Tibial artery (tissue), 4 donors: ENCODE results near the gene SNCA.

ENCODE experiments used
- DNase-seq, 2 donors: peaks; one replicate each; pipeline ENCODE4 v3.0.0-alpha.2; 2019
- H3K27ac ChIP-seq, 2 donors: fragments of 200-600 bp; sonication (generic) in 1 of 2; 1 replicate in 1 of 2; 2 replicates in 1 of 2; pipeline ENCODE4 v1.5.1; 2018 to 2019; ENCODE audit warnings: mild to moderate bottlenecking in 1 of 2
- H3K27me3 ChIP-seq, 2 donors: fragments of 200-600 bp; sonication (generic) in 1 of 2; one replicate each; pipeline versions ENCODE4 v1.5.1 to v1.6.0; 2016 to 2019
- H3K36me3 ChIP-seq, 3 donors: fragments of 200-600 bp; sonication (generic) in 2 of 3; one replicate each; pipeline ENCODE4 v1.5.1; 2016 to 2019; ENCODE audit warnings: mild to moderate bottlenecking in 2 of 3
- H3K4me1 ChIP-seq, 4 donors: fragments of 200-600 bp; sonication (generic) in 2 of 4; 1 replicate in 3 of 4; 2 replicates in 1 of 4; pipeline ENCODE4 v1.5.1; 2016 to 2019
- H3K4me3 ChIP-seq, 2 donors: fragments of 200-600 bp; sonication (generic) in 1 of 2; 1 replicate in 1 of 2; 2 replicates in 1 of 2; pipeline ENCODE4 v1.5.1; 2018 to 2019; ENCODE audit warnings: mild to moderate bottlenecking in 2 of 2
- H3K9me3 ChIP-seq, 3 donors: fragments of 200-600 bp; sonication (generic) in 1 of 3; one replicate each; pipeline ENCODE4 v1.5.1; 2016 to 2019
- CTCF ChIP-seq, 2 experiments: fragments of 200-600 bp in 1 of 2; fragments of 450-650 bp in 1 of 2; IDR thresholded peaks; one replicate each; pipeline ENCODE4 v1.5.1; 2017 to 2019; ENCODE audit warnings: antibody characterized with exemption in 2 of 2, mild to moderate bottlenecking in 1 of 2, moderate library complexity in 1 of 2
- intact Hi-C: fragments of 100-400 bp; cut with DNase I; formaldehyde crosslinking; loops from one replicate; pipeline ENCODE4 v1.15.0; 2023; ENCODE audit warnings: low total_unique reads

The SNCA gene

GRCh38 chr4:89720981-89721380, 116.0 kb downstream of the SNCA start:
- H3K27me3 ChIP-seq: no peaks in the 10 kb centered on the region
- no peak for DNase-seq
- TF ChIP-seq CTCF (IDR thresholded peaks at IDR 0.05): no peak
- no peaks in the 10 kb centered on the region for H3K4me1 ChIP-seq
- H3K36me3 ChIP-seq: no peaks in the 10 kb centered on the region
- no peaks in the 10 kb centered on the region for H3K9me3 ChIP-seq
- intact Hi-C loops: no loop called here
- H3K27ac ChIP-seq: no peak overlapping the region
- no peak overlapping the region for H3K4me3 ChIP-seq

- no peaks in the 10 kb centered on the region for H3K9me3 ChIP-seq
- no peak for TF ChIP-seq CTCF (IDR thresholded peaks at IDR 0.05)
- H3K4me3 ChIP-seq: no peak overlapping the region
- no peaks in the 10 kb centered on the region for H3K27me3 ChIP-seq
- H3K36me3 ChIP-seq: no peaks in the 10 kb centered on the region
- no peak for DNase-seq
- no peak overlapping the region for H3K27ac ChIP-seq
- no peaks in the 10 kb centered on the region for H3K4me1 ChIP-seq
- intact Hi-C loops: no loop called here
Observed at GRCh38 chr4:89719536-89720090, 117.3 kb downstream of the SNCA start.

DNA sequence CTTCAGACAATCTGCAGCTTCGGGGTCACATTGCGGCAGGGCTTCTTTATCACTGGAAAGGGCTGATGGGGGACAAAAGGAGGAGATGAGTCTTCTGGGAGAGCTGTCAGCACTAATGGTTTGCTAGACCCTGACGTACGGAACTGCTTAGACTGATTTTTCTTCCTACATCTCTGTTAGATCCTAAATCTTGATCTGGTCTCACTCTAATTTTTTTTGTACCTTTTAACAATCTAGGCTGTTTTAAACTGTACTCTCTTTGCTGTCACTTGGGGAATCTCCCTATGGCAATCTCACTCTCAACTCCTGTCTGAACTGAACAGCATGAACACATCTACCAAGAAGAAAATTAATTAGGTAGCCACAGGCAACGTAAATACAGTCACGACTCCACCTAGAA, 120.1 kb downstream of the SNCA start:
- no peaks in the 10 kb centered on the region for H3K9me3 ChIP-seq
- intact Hi-C loops: no loop called here
- no peaks in the 10 kb centered on the region for H3K36me3 ChIP-seq
- no peaks in the 10 kb centered on the region for H3K4me1 ChIP-seq
- TF ChIP-seq CTCF (IDR thresholded peaks at IDR 0.05): no peak
- no peak overlapping the region for H3K27ac ChIP-seq
- H3K27me3 ChIP-seq: no peaks in the 10 kb centered on the region
- H3K4me3 ChIP-seq: no peak overlapping the region
- no peak for DNase-seq

DNA sequence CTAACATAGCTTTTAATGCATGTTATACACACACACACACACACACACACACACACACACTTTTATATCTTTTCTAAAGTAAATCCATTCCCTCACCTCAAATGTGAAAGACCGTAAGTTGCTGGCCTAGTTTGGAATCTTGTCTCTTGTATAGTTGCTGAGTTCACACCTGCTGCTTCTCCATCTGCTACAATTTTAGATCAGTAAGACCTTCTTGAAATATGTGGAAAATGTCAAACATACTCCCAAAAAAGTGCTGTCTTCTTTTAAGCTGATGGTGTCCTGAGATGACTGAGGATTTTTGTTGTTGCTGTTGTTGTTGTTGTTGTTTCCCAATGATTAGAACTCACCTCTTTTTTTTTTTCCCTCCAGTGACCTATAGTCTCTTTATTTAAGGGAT, 121.3 kb downstream of the SNCA start:
- no peak overlapping the region for H3K27ac ChIP-seq
- H3K4me1 ChIP-seq: no peaks in the 10 kb centered on the region
- intact Hi-C loops: no loop called here
- H3K27me3 ChIP-seq: no peaks in the 10 kb centered on the region
- no peak overlapping the region for H3K4me3 ChIP-seq
- no peak for DNase-seq
- no peak for TF ChIP-seq CTCF (IDR thresholded peaks at IDR 0.05)
- H3K9me3 ChIP-seq: no peaks in the 10 kb centered on the region
- H3K36me3 ChIP-seq: no peaks in the 10 kb centered on the region

DNA sequence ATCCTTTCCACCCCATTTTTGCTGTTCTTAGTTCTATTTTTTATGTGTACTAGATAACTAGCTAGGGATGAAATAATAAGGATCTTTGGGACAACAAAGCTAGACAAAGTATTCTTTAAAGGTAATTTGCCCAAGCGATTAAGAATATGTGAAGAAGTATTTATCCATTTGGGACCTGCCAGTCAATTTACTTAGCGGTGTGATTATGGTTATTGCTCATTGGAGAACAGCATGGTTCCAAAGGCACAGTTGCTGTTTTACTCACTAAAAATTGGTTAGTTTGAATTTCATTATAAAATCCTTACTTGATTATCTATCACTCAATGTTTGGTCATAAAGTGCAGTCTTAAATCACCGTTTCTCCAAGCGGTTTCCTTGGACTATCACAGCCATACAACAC, 124.1 kb downstream of the SNCA start:
- H3K9me3 ChIP-seq: no peaks in the 10 kb centered on the region
- no peaks in the 10 kb centered on the region for H3K36me3 ChIP-seq
- no peak for TF ChIP-seq CTCF (IDR thresholded peaks at IDR 0.05)
- DNase-seq: no peak
- no peak overlapping the region for H3K4me3 ChIP-seq
- intact Hi-C loops: no loop called here
- no peaks in the 10 kb centered on the region for H3K4me1 ChIP-seq
- H3K27me3 ChIP-seq: no peaks in the 10 kb centered on the region
- no peak overlapping the region for H3K27ac ChIP-seq

DNA sequence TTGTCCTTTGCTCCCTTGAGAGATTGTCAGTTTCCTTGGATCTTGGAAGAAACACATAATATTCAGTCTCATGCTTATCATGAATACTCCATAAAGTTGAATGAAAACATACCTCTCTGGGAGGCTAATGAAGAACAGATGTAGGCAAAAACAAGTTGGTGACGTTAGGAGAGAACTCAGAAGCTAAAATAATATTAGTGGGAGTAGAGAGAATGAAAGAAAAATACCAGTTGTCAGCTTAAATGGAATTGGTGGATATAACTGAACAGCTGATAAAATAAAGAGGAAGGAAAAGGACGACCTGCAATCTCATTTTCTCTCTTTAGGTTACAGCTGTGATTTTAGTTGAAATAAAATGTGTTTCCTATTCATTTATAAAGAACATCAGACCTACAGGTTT, 124.8 kb downstream of the SNCA start:
- no peaks in the 10 kb centered on the region for H3K4me1 ChIP-seq
- no peaks in the 10 kb centered on the region for H3K27me3 ChIP-seq
- no peak for DNase-seq
- intact Hi-C loops: no loop called here
- H3K27ac ChIP-seq: no peak overlapping the region
- no peaks in the 10 kb centered on the region for H3K36me3 ChIP-seq
- no peak overlapping the region for H3K4me3 ChIP-seq
- no peak for TF ChIP-seq CTCF (IDR thresholded peaks at IDR 0.05)
- H3K9me3 ChIP-seq: no peaks in the 10 kb centered on the region
